HCT116 (cell line): ENCODE data around the gene ABCB10. TPM values are rescaled to one million over a fixed set of nuclear protein-coding genes. Genes with fewer than 3 reads are reported as not detected.

Experiments used
- ATAC-seq: fragments of 200-7000 bp; cut with Tn5 transposase; 2 replicates; pipeline ENCODE4 v1.9.1; 2020; ENCODE audit warnings: mild to moderate bottlenecking, moderate library complexity
- BruUV-seq: library from RNA; stranded (reverse); fragments of 400-500 nt; replicated peaks from 2 replicates; lab custom pipeline; 2021; lab: Mats Ljungman, UMichigan
- CTCF ChIA-PET: fragments of 300-600 bp; sonication (Branson Sonifier 250); formaldehyde crosslinking; loops from one replicate; lab custom pipeline; 2021; ENCODE audit warnings: antibody characterized with exemption; lab: Charles Lee
- POLR2A ChIA-PET: fragments of 300-600, 350-600 bp; sonication (Branson Sonifier 250); formaldehyde crosslinking; loops from one replicate; lab custom pipeline; 2021; ENCODE audit warnings: antibody characterized with exemption; lab: Charles Lee
- RAD21 ChIA-PET, 2 experiments: fragments of 300-600 bp; sonication (Branson Sonifier 250); formaldehyde crosslinking; loops; one replicate each; lab custom pipeline; 2023; ENCODE audit warnings: low total read pairs in 2 of 2; ENCODE audit not compliant: uncharacterized antibody in 2 of 2, unreplicated experiment in 2 of 2, low non-redundant PET in 1 of 2; lab: Charles Lee
- DNase-seq: peaks from one replicate; pipeline ENCODE4 v3.0.0-alpha.2; 2010; ENCODE audit warnings: low read depth, low spot score
- H2AFZ ChIP-seq: fragments of 200-600 bp; shearing (Covaris generic), sonication (generic); 2 replicates; pipeline ENCODE4 v1.6.1; 2017; ENCODE audit warnings: low read depth, mixed run types, mixed read lengths, antibody characterized with exemption, low read length; ENCODE audit not compliant: poor library complexity, severe bottlenecking
- H3K27ac ChIP-seq: 2 replicates; pipeline ENCODE4 v1.5.1; 2012; ENCODE audit warnings: low read depth, low read length
- H3K27me3 ChIP-seq: fragments of 200-600 bp; sonication (generic); 2 replicates; pipeline ENCODE4 v1.6.1; 2016; ENCODE audit warnings: mixed run types, low read length, mixed read lengths; ENCODE audit not compliant: insufficient read depth
- H3K36me3 ChIP-seq, 2 experiments: fragments of 200-500 bp in 1 of 2; fragments of 200-600 bp in 1 of 2; sonication (Bioruptor generic) in 1 of 2; sonication (generic) in 1 of 2; 2 replicates each; pipeline versions ENCODE4 v1.5.1 to v1.6.1; 2014 to 2016; ENCODE audit warnings: low read length in 2 of 2, inconsistent platforms in 1 of 2, mixed read lengths in 1 of 2, mixed run types in 1 of 2; ENCODE audit not compliant: insufficient read depth in 2 of 2, control insufficient read depth in 1 of 2
- H3K4me1 ChIP-seq, 2 experiments: fragments of 200-600 bp in 1 of 2; sonication (generic) in 1 of 2; 2 replicates each; pipeline versions ENCODE4 v1.5.1 to v1.6.1; 2012 to 2017; ENCODE audit warnings: low read length in 2 of 2, inconsistent platforms in 1 of 2, mild to moderate bottlenecking in 1 of 2, mixed read lengths in 1 of 2, mixed run types in 1 of 2, moderate library complexity in 1 of 2; ENCODE audit not compliant: insufficient read depth in 2 of 2, control insufficient read depth in 1 of 2
- H3K4me2 ChIP-seq: fragments of 200-600 bp; sonication (generic); 2 replicates; pipeline ENCODE4 v1.6.1; 2017; ENCODE audit warnings: mixed run types, low read length, mixed read lengths
- H3K4me3 ChIP-seq, 2 experiments: fragments of 200-600 bp in 1 of 2; sonication (generic) in 1 of 2; replicated peaks in 1 of 2; 2 replicates each; pipeline ENCODE4 v1.5.1; 2011 to 2016; ENCODE audit warnings: low read length in 2 of 2, control low read depth in 1 of 2, low read depth in 1 of 2, mild to moderate bottlenecking in 1 of 2, mixed read lengths in 1 of 2, mixed run types in 1 of 2
- H3K79me2 ChIP-seq: fragments of 200-600 bp; sonication (generic); 2 replicates; pipeline ENCODE4 v1.6.1; 2017; ENCODE audit warnings: mild to moderate bottlenecking, mixed run types, low read length, moderate library complexity, mixed read lengths; ENCODE audit not compliant: insufficient read depth
- H3K9ac ChIP-seq: fragments of 200-600 bp; sonication (generic); 2 replicates; pipeline ENCODE4 v1.6.1; 2016; ENCODE audit warnings: low read length, mixed read lengths
- H3K9me2 ChIP-seq: fragments of 200-600 bp; sonication (generic), shearing (Covaris generic); 2 replicates; pipeline ENCODE4 v1.6.1; 2017; ENCODE audit warnings: mixed run types, mild to moderate bottlenecking, moderate library complexity; ENCODE audit not compliant: insufficient read depth
- H3K9me3 ChIP-seq, 2 experiments: fragments of 200-500 bp in 1 of 2; fragments of 200-600 bp in 1 of 2; sonication (Bioruptor generic) in 1 of 2; sonication (generic) in 1 of 2; 2 replicates each; pipeline ENCODE4 v1.6.1; 2014 to 2017; ENCODE audit warnings: low read length in 2 of 2, mixed read lengths in 2 of 2, inconsistent platforms in 1 of 2, low read depth in 1 of 2, mild to moderate bottlenecking in 1 of 2, mixed run types in 1 of 2, moderate library complexity in 1 of 2; ENCODE audit not compliant: control insufficient read depth in 1 of 2, insufficient read depth in 1 of 2
- H4K20me1 ChIP-seq: fragments of 200-600 bp; sonication (generic), shearing (Covaris generic); 2 replicates; pipeline ENCODE4 v1.6.1; 2017; ENCODE audit warnings: mixed run types, mild to moderate bottlenecking, moderate library complexity; ENCODE audit not compliant: insufficient read depth
- ATF3 ChIP-seq: IDR thresholded peaks from 2 replicates; pipeline ENCODE4 v1.6.1; 2012
- CBX3 ChIP-seq: IDR thresholded peaks from 2 replicates; pipeline ENCODE4 v1.6.1; 2012; ENCODE audit warnings: low read depth
- CTCF ChIP-seq, 3 experiments: fragments of 200-600 bp in 1 of 3; sonication (generic) in 1 of 3; IDR thresholded peaks in 2 of 3; conservative IDR thresholded peaks in 1 of 3; 2 replicates each; pipeline ENCODE4 v1.5.1; 2012 to 2017; ENCODE audit warnings: low read depth in 2 of 3, low read length in 2 of 3, antibody characterized with exemption in 1 of 3, borderline replicate concordance in 1 of 3, control low read depth in 1 of 3, mild to moderate bottlenecking in 1 of 3, mixed read lengths in 1 of 3, mixed run types in 1 of 3, moderate library complexity in 1 of 3; ENCODE audit not compliant: insufficient read depth in 1 of 3
- EGR1 ChIP-seq: IDR thresholded peaks from 2 replicates; pipeline ENCODE4 v1.6.1; 2012; ENCODE audit warnings: low read depth
- EZH2 ChIP-seq: fragments of 200-600 bp; sonication (generic); IDR thresholded peaks from 2 replicates; pipeline ENCODE4 v1.6.1; 2017; ENCODE audit warnings: antibody characterized with exemption, mixed run types
- JUND ChIP-seq: IDR thresholded peaks from 2 replicates; pipeline ENCODE4 v1.6.1; 2012
- MAX ChIP-seq: IDR thresholded peaks from 2 replicates; pipeline ENCODE4 v1.6.1; 2012
- POLR2A ChIP-seq: IDR thresholded peaks from 2 replicates; pipeline ENCODE4 v1.7.0; 2011; ENCODE audit warnings: borderline replicate concordance; ENCODE audit not compliant: insufficient read depth, insufficient read length; ENCODE audit errors: extremely low read depth
- REST ChIP-seq: IDR thresholded peaks from 2 replicates; pipeline ENCODE4 v1.6.1; 2012; ENCODE audit warnings: low read depth
- SP1 ChIP-seq: IDR thresholded peaks from 2 replicates; pipeline ENCODE4 v1.6.1; 2012; ENCODE audit warnings: low read depth
- SRF ChIP-seq: IDR thresholded peaks from 2 replicates; pipeline ENCODE4 v1.6.1; 2012; ENCODE audit warnings: low read depth
- TCF7L2 ChIP-seq: IDR thresholded peaks from 2 replicates; pipeline ENCODE4 v1.7.0; 2011; ENCODE audit warnings: borderline replicate concordance, inconsistent platforms; ENCODE audit not compliant: insufficient read depth, insufficient read length; ENCODE audit errors: extremely low read depth
- ZFX ChIP-seq: fragments of 450-650 bp; IDR thresholded peaks from 2 replicates; pipeline ENCODE4 v1.6.1; 2017
- intact Hi-C: fragments of 100-400 bp; cut with micrococcal nuclease; formaldehyde crosslinking; loops from 2 replicates; pipeline ENCODE4 v1.10.0; 2022
- total RNA-seq: library from RNA; stranded (reverse); gene quantifications from one replicate; pipeline ENCODE4 v1.2.1, GENCODE V29; 2021; ENCODE audit not compliant: unreplicated experiment

ABCB10 gene
- total RNA-seq, 1 experiment from 2014 or later = 20.3 TPM

- TF ChIP-seq ATF3 (no peak), CBX3 (no peak), CTCF (IDR thresholded peaks at IDR 0.05 in 2 of 3, conservative IDR thresholded peaks at IDR 0.05 in 1 of 3; ENCODE audit: borderline replicate concordance in 1 of 3, insufficient read depth in 1 of 3, low read depth in 2 of 3, low read length in 2 of 3) (no peak), SRF (no peak), POLR2A (no peak), REST (no peak), MAX (no peak), EGR1 (no peak), ZFX (no peak), JUND (no peak), EZH2 (no peak), TCF7L2 (no peak), SP1 (no peak)
- no peaks in the 10 kb centered on the region for H3K9me2 ChIP-seq
- no TSS peak for BruUV-seq
- peaks cover 8 to 13% of the 10 kb centered on the region in 2 experiments for H3K36me3 ChIP-seq
- ATAC-seq (no peak), DNase-seq (no peak)
- intact Hi-C loops = no loop called here
- H3K4me1 ChIP-seq = no peaks in the 10 kb centered on the region
- H3K79me2 ChIP-seq = peaks cover 3% of the 10 kb centered on the region; the same call in 1 of the 2 replicates
- H3K27me3 ChIP-seq = no peaks in the 10 kb centered on the region
- H3K4me2 ChIP-seq = no peak overlapping the region
- H3K4me3 ChIP-seq = no peak overlapping the region
- H3K27ac ChIP-seq = no peak overlapping the region
- H3K9me3 ChIP-seq = no peaks in the 10 kb centered on the region
- H3K9ac ChIP-seq = no peak overlapping the region
- ChIA-PET POLR2A (no interaction called here), CTCF (no interaction called here), RAD21 (no interaction called here)
- H4K20me1 ChIP-seq = no peaks in the 10 kb centered on the region
- no peak overlapping the region for H2AFZ ChIP-seq
Measured at GRCh38 chr1:229544587-229544986, 13.9 kb downstream of the ABCB10 start.
